Gastrocnemius medialis (tissue), 4 donors: ENCODE results near the gene SMYD5. TPM values are rescaled to one million over a fixed set of nuclear protein-coding genes. Genes with fewer than 3 reads are reported as not detected.

Source experiments
- ATAC-seq, 2 donors: fragments of 150-250 bp; one replicate each; pipeline ENCODE4 v1.9.1; 2016
- DNase-seq, 2 donors: peaks; one replicate each; pipeline ENCODE4 v3.0.0-alpha.2; 2019
- H3K27ac ChIP-seq, 4 donors: fragments of 200-600 bp; sonication (generic); 1 replicate in 1 of 4; 2 replicates in 3 of 4; pipeline ENCODE4 v1.5.1; 2016 to 2018; ENCODE audit warnings: mild to moderate bottlenecking in 2 of 4, moderate library complexity in 1 of 4
- H3K27me3 ChIP-seq, 3 donors: fragments of 200-600 bp; sonication (generic) in 2 of 3; 1 replicate in 1 of 3; 2 replicates in 2 of 3; pipeline versions ENCODE4 v1.5.1 to v1.6.0; 2016 to 2019; ENCODE audit warnings: mild to moderate bottlenecking in 1 of 3, moderate library complexity in 1 of 3
- H3K36me3 ChIP-seq, 2 donors: fragments of 200-600 bp; sonication (generic) in 1 of 2; one replicate each; pipeline ENCODE4 v1.5.1; 2017 to 2018
- H3K4me1 ChIP-seq, 2 donors: fragments of 200-600 bp; sonication (generic) in 1 of 2; one replicate each; pipeline ENCODE4 v1.5.1; 2016 to 2017; ENCODE audit warnings: mild to moderate bottlenecking in 2 of 2
- H3K4me3 ChIP-seq, 4 donors: fragments of 200-600 bp; sonication (generic) in 3 of 4; 1 replicate in 1 of 4; 2 replicates in 3 of 4; pipeline ENCODE4 v1.5.1; 2016 to 2019; ENCODE audit warnings: mild to moderate bottlenecking in 2 of 4
- H3K9me3 ChIP-seq, 3 donors: fragments of 200-600 bp; sonication (generic) in 2 of 3; 1 replicate in 1 of 3; 2 replicates in 2 of 3; pipeline ENCODE4 v1.5.1; 2016 to 2019
- POLR2A ChIP-seq, 2 donors: fragments of 450-650 bp; IDR thresholded peaks; one replicate each; pipeline ENCODE4 v1.6.1; 2017; ENCODE audit warnings: antibody characterized with exemption in 2 of 2, mild to moderate bottlenecking in 2 of 2, moderate library complexity in 2 of 2
- in situ Hi-C, 4 donors: fragments of 200-750 bp; cut with MboI; loops; one replicate each; pipeline versions ENCODE4 v1.15.0 to v1.8.0; 2017; ENCODE audit warnings: low sequenced_read_pairs in 4 of 4
- intact Hi-C: fragments of 100-400 bp; cut with DNase I; formaldehyde crosslinking; loops from one replicate; pipeline ENCODE4 v1.15.1; 2023; ENCODE audit warnings: low total_unique reads
- total RNA-seq, 4 donors: library from RNA; depleted of rRNA; stranded (reverse); fragments of >200 nt; gene quantifications; one replicate each; pipeline versions ENCODE4 v1.1.0 to v1.2.3, GENCODE V29; 2016
- TF ChIP-seq, protein P1 (sequence below), 5 experiments: fragments of 450-650 bp in 3 of 5; fragments of 200-600 bp in 2 of 5; sonication (generic) in 2 of 5; IDR thresholded peaks in 4 of 5; conservative IDR thresholded peaks in 1 of 5; 1 replicate in 4 of 5; 2 replicates in 1 of 5; pipeline ENCODE4 v1.5.1; 2016 to 2019; ENCODE audit warnings: antibody characterized with exemption in 5 of 5, mild to moderate bottlenecking in 3 of 5, moderate library complexity in 3 of 5

SMYD5 gene
- total RNA-seq, 4 donors from 2014 or later = 9.8 to 17.7 (median 13.7) TPM

GRCh38 chr2:73246850-73247249 lies 32.8 kb downstream of the SMYD5 start:
- no peak overlapping the region for H3K27ac ChIP-seq
- no peaks in the 10 kb centered on the region for H3K27me3 ChIP-seq
- in situ Hi-C loops (loop anchor here in 3 of 4 donors (25.0 kb wide), 3 partner anchors 140 to 1290 kb away; partner anchors contain the start of genes TPRKB (in 3 of the 3), ALMS1 (in 1 of the 3), AUP1 (in 1 of the 3) and DQX1 (in 1 of the 3)), intact Hi-C loops (no loop called here)
- H3K36me3 ChIP-seq = peaks cover 0 to 98% of the 10 kb centered on the region in 2 donors
- DNase-seq = no peak
- no peak for ATAC-seq
- no peak overlapping the region for H3K4me3 ChIP-seq
- H3K9me3 ChIP-seq = no peaks in the 10 kb centered on the region
- H3K4me1 ChIP-seq = peaks cover 0 to 5% of the 10 kb centered on the region in 2 donors
- no peak for TF ChIP-seq POLR2A (IDR thresholded peaks at IDR 0.05)
- TF ChIP-seq, protein P1, sequence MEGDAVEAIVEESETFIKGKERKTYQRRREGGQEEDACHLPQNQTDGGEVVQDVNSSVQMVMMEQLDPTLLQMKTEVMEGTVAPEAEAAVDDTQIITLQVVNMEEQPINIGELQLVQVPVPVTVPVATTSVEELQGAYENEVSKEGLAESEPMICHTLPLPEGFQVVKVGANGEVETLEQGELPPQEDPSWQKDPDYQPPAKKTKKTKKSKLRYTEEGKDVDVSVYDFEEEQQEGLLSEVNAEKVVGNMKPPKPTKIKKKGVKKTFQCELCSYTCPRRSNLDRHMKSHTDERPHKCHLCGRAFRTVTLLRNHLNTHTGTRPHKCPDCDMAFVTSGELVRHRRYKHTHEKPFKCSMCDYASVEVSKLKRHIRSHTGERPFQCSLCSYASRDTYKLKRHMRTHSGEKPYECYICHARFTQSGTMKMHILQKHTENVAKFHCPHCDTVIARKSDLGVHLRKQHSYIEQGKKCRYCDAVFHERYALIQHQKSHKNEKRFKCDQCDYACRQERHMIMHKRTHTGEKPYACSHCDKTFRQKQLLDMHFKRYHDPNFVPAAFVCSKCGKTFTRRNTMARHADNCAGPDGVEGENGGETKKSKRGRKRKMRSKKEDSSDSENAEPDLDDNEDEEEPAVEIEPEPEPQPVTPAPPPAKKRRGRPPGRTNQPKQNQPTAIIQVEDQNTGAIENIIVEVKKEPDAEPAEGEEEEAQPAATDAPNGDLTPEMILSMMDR (IDR thresholded peaks at IDR 0.05 in 4 of 5, conservative IDR thresholded peaks at IDR 0.05 in 1 of 5) = no peak

GRCh38 chr2:73249636-73250035 lies 35.6 kb downstream of the SMYD5 start:
- H3K27me3 ChIP-seq = no peaks in the 10 kb centered on the region
- no peak overlapping the region for H3K4me3 ChIP-seq
- in situ Hi-C loops = loop anchor here in 3 of 4 donors (25.0 kb wide), 3 partner anchors 138 to 1288 kb away; partner anchors contain the start of genes TPRKB (in 3 of the 3), ALMS1 (in 1 of the 3), AUP1 (in 1 of the 3) and DQX1 (in 1 of the 3)
- no peaks in the 10 kb centered on the region for H3K9me3 ChIP-seq
- intact Hi-C loops = no loop called here
- H3K27ac ChIP-seq = no peak overlapping the region
- H3K4me1 ChIP-seq = peaks cover 0 to 5% of the 10 kb centered on the region in 2 donors
- DNase-seq (no peak), ATAC-seq (no peak)
- no peak for TF ChIP-seq POLR2A (IDR thresholded peaks at IDR 0.05)
- TF ChIP-seq, protein P1 (IDR thresholded peaks at IDR 0.05 in 4 of 5, conservative IDR thresholded peaks at IDR 0.05 in 1 of 5) = no peak
- H3K36me3 ChIP-seq = peaks cover 0 to 98% of the 10 kb centered on the region in 2 donors

- no peaks in the 10 kb centered on the region for H3K27me3 ChIP-seq
- H3K27ac ChIP-seq = peak overlapping the region in 1 of 4 donors; percentile 22
- H3K4me1 ChIP-seq = peaks cover 0 to 5% of the 10 kb centered on the region in 2 donors
- no peak for TF ChIP-seq POLR2A (IDR thresholded peaks at IDR 0.05)
- TF ChIP-seq, protein P1 (IDR thresholded peaks at IDR 0.05 in 4 of 5, conservative IDR thresholded peaks at IDR 0.05 in 1 of 5) = no peak
- H3K36me3 ChIP-seq = peaks cover 0 to 87% of the 10 kb centered on the region in 2 donors
- in situ Hi-C loops (no loop called here), intact Hi-C loops (no loop called here)
- ATAC-seq (peak; percentile 86 to 93), DNase-seq (peak; percentile 31 to 74)
- no peaks in the 10 kb centered on the region for H3K9me3 ChIP-seq
- H3K4me3 ChIP-seq = no peak overlapping the region
These were observed 37.1 kb downstream of the SMYD5 start for GRCh38 chr2:73250872-73251846.

DNA sequence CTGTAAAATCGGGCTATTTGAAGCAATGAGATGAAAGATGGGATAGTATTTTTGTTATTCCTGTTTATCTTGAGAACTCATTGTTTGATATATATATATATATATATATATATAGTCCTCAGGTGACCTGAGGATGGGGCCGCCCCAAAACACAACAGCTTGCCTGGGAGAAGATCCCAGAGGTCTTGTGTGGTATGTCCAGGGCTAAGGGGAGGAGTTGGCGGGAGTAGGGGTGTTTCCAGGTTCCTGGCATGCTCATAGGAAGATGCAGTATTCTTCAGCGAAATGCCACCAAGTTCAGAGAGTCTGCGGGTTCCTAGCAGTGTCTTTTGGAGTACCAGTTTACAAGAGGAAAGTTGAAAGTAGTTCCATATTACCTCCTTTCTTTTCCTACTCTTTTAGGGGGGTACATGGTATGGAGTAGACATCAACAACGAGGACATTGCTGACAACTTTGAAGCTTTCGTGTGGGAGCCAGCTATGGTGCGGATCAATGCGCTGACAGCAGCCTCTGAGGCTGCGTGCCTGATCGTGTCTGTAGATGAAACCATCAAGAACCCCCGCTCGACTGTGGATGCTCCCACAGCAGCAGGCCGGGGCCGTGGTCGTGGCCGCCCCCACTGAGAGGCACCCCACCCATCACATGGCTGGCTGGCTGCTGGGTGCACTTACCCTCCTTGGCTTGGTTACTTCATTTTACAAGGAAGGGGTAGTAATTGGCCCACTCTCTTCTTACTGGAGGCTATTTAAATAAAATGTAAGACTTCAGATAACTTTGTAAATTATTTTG lies 38.4 kb downstream of the SMYD5 start:
- Histone ChIP-seq H3K27ac (no peak overlapping the region), H3K4me3 (no peak overlapping the region), H3K27me3 (no peaks in the 10 kb centered on the region), H3K36me3 (peaks cover 0 to 75% of the 10 kb centered on the region in 2 donors), H3K4me1 (peaks cover 0 to 5% of the 10 kb centered on the region in 2 donors), H3K9me3 (no peaks in the 10 kb centered on the region)
- intact Hi-C loops (no loop called here), in situ Hi-C loops (no loop called here)
- no peak for DNase-seq
- ATAC-seq = no peak
- no peak for TF ChIP-seq POLR2A (IDR thresholded peaks at IDR 0.05)
- TF ChIP-seq, protein P1 (IDR thresholded peaks at IDR 0.05 in 4 of 5, conservative IDR thresholded peaks at IDR 0.05 in 1 of 5) = no peak
